ENCODE data around the gene OR4K5. TPM values are rescaled to one million over a fixed set of nuclear protein-coding genes. Genes with fewer than 3 reads are reported as not detected.

Gene OR4K5
- total and polyA plus RNA-seq, 8 donors = not detected

DNA sequence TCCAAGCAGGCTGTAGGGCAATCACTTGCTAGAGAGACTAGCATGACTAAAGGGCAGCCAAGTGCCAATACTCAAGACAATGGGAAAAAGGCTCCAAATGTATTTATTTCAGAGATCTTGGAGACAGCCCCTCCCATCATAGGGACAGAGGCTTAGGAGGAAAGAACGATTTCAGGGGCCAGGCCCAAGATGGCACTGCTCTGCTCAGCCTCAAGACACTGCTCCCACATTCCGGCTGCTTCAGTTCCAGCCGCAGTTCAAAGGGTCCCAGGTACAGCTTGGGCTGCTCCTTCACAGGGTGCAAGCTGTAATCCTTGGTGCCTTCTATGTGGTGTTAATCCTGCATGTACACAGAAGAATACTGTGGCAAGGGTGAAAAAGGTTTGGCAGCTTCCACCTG is 19.4 kb upstream of the OR4K5 start:
- Histone ChIP-seq H3K4me1 (no peaks in the 10 kb centered on the region), H3K27me3 (no peaks in the 10 kb centered on the region), H3K9me3 (no peaks in the 10 kb centered on the region), H3K36me3 (no peaks in the 10 kb centered on the region), H3K27ac (no peak overlapping the region), H3K4me3 (no peak overlapping the region)
- intact Hi-C loops (cut with DNase I) = no loop called here
- DNase-seq (no peak), FAIRE-seq (no peak), ATAC-seq (no peak)
- 55 to 64% methylated on average over 3 of the region's 3 CpGs for WGBS, 2 donors
- TF ChIP-seq, protein P1, sequence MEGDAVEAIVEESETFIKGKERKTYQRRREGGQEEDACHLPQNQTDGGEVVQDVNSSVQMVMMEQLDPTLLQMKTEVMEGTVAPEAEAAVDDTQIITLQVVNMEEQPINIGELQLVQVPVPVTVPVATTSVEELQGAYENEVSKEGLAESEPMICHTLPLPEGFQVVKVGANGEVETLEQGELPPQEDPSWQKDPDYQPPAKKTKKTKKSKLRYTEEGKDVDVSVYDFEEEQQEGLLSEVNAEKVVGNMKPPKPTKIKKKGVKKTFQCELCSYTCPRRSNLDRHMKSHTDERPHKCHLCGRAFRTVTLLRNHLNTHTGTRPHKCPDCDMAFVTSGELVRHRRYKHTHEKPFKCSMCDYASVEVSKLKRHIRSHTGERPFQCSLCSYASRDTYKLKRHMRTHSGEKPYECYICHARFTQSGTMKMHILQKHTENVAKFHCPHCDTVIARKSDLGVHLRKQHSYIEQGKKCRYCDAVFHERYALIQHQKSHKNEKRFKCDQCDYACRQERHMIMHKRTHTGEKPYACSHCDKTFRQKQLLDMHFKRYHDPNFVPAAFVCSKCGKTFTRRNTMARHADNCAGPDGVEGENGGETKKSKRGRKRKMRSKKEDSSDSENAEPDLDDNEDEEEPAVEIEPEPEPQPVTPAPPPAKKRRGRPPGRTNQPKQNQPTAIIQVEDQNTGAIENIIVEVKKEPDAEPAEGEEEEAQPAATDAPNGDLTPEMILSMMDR (IDR thresholded peaks at IDR 0.05) = no peak

DNA sequence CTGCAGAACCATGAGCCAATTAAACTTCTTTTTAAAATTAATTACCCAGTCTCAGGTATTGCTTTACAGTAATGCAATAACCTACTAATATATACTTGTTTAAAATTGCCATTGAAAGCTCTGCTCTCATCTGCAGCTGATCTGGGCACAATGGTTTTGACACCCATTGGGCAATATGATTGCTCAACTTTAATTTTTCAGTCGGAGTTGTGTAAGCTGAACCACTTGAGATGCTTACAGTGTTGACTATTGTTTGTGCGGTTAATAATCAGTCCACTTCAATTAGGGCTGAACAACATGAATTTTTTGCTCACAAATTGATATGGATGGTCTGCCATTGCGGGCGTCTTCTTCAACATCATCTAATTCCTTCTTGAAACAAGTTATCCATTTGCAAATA is 18.0 kb upstream of the OR4K5 start:
- Histone ChIP-seq H3K27me3 (no peaks in the 10 kb centered on the region), H3K4me1 (no peaks in the 10 kb centered on the region), H3K27ac (no peak overlapping the region), H3K4me3 (no peak overlapping the region), H3K36me3 (no peaks in the 10 kb centered on the region), H3K9me3 (no peaks in the 10 kb centered on the region)
- 65 to 75% methylated on average over 4 of the region's 4 CpGs for WGBS, 2 donors
- no peak for FAIRE-seq
- TF ChIP-seq, protein P1 (IDR thresholded peaks at IDR 0.05) = no peak
- no peak for DNase-seq
- intact Hi-C loops (cut with DNase I) = no loop called here
- ATAC-seq = no peak

DNA sequence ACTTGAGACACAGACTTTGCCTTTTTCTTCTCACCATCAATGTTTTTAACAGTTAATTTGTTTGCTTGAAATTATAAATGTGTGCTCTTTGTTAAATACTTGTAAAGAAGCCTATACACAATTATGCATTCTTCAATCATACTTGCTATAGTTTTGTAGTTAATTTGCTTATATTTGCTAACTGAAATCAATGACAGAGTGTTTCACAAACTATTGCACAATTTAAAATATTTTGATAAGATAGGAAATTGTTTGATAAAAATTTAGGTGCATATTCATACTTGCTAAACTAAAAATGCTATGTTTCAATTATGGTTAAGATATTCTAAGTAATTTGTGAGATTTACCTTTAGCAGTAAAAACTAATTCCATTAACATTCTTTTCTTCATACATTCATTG is 13.7 kb upstream of the OR4K5 start:
- no peaks in the 10 kb centered on the region for H3K36me3 ChIP-seq
- H3K27me3 ChIP-seq = no peaks in the 10 kb centered on the region
- peak; percentile 34 for FAIRE-seq
- H3K9me3 ChIP-seq = no peaks in the 10 kb centered on the region
- no peaks in the 10 kb centered on the region for H3K4me1 ChIP-seq
- DNase-seq = no peak
- intact Hi-C loops (cut with DNase I) = no loop called here
- no peak overlapping the region for H3K27ac ChIP-seq
- TF ChIP-seq, protein P1 (IDR thresholded peaks at IDR 0.05) = no peak
- H3K4me3 ChIP-seq = no peak overlapping the region
- ATAC-seq = no peak

DNA sequence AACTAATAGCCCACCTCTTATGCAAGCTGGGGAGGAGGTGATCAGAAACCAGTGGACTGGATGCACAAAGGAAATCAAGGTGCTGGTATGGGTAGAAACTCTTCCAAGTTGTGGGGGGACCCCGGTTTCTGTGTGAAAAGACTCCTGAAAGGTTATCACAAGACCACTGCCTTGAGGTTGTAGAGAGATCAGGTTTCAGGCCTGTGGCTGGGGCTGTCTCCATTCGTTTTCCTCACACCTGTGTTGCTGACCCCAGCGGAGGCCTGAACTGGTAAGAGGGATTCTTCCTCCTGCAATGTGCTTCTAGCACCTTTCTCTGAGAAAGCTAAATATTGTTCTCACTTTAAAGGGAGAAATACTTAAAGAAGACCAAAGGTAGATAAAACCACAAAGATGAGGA is 9.3 kb upstream of the OR4K5 start:
- H3K4me1 ChIP-seq = no peaks in the 10 kb centered on the region
- no peak overlapping the region for H3K4me3 ChIP-seq
- H3K9me3 ChIP-seq = no peaks in the 10 kb centered on the region
- H3K36me3 ChIP-seq = no peaks in the 10 kb centered on the region
- no peak for FAIRE-seq
- 28 to 39% methylated on average over 3 of the region's 3 CpGs for WGBS, 2 donors
- no peak overlapping the region for H3K27ac ChIP-seq
- intact Hi-C loops (cut with DNase I) = no loop called here
- H3K27me3 ChIP-seq = no peaks in the 10 kb centered on the region
- TF ChIP-seq, protein P1 (IDR thresholded peaks at IDR 0.05) = no peak
- ATAC-seq = no peak
- DNase-seq = peak in 1 of 6 donors; percentile 26

DNA sequence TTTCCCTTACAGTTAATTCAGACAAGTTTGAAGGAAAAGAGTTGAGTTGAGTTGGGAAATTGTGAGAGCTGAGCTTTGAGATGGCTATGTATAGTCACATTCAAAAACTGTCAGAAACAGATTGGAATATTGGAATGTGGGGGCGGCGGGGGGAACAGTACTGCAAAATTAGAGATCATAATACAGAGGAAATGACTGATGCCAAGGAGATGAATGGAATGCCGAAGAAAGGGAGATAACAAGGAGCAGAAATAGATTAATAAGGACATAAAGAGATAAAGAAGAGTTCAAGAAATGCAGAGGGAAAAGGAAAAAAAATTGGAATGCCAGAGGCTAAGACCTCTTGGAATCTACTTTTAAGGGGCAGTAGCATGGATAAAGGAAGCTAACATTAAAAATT is 3.2 kb upstream of the OR4K5 start:
- no peaks in the 10 kb centered on the region for H3K27me3 ChIP-seq
- H3K4me3 ChIP-seq = no peak overlapping the region
- no peak for ATAC-seq
- no peak for FAIRE-seq
- no peaks in the 10 kb centered on the region for H3K36me3 ChIP-seq
- H3K27ac ChIP-seq = no peak overlapping the region
- no peaks in the 10 kb centered on the region for H3K9me3 ChIP-seq
- intact Hi-C loops (cut with DNase I) = no loop called here
- DNase-seq = no peak
- WGBS, 2 donors = 51 to 54% methylated on average over 3 of the region's 3 CpGs
- H3K4me1 ChIP-seq = no peaks in the 10 kb centered on the region
- TF ChIP-seq, protein P1 (IDR thresholded peaks at IDR 0.05) = no peak

Measured in pancreas (tissue), 10 donors.